IPS DF 4.7 (cell line): ENCODE measurements around the gene SLC5A11.
"Not testable (repeated sequence)": the region's sequence is repeated elsewhere in the genome, so short reads cannot be mapped to it uniquely, and the experiment has no call there.

Experiments used
- DNase-seq: peaks from one replicate; pipeline ENCODE4 v3.0.0-alpha.2; 2013; ENCODE audit warnings: low spot score; ENCODE audit errors: extremely low read depth

SLC5A11 gene

GRCh38 chr16:24845726-24846547, at the start of gene SLC5A11:
Gene SLC5A11 (plus strand): TSS chr16:24845963. CDS start chr16:24858644, 12,681 bp downstream.
- no peak for DNase-seq

DNA sequence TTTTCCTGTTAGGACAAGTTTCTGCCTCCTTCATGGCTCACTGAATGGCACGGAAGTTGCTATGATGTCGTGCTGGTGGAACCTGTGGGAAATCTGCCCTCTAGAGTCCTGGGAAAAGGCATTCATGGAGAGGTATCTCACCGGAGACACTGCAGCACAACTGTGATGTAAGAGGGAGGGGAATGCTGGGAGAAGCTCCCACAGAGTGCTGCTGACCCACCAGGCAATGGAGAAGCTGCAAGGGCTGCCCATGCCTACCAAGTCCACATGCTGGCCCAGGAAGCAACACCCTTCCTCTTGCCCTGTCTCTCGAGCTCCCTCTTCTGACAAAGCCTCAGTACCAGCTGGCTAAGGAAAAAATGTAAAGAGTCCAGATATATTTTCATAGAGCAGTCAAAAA, 45.2 kb upstream of the SLC5A11 start:
- DNase-seq = no peak

DNA sequence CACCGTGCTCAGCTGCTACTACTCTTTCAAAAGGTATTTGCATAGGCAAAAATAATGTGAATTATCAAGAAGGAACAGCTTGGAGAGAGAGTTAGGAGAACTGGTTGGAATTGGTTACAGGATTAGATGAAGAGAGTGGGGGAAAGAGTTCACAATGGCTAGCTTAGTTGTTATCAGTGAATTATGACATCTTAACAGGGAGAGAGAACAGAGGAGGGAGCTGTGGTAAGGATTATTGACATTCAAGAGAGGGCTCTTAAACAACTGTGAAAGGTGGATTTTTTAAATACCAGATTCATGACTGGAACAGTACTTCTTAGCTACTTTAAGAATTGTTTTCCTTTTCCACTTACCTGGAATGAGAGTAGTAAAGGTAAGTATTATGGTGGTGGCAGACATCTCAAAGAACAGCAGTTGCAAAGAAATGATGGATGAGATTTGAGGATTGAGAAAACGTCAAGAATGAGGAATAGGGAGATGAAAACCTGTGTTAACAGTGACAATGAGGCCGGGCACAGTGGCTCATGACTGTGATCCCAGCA, 43.9 kb upstream of the SLC5A11 start:
- no peak for DNase-seq

DNA sequence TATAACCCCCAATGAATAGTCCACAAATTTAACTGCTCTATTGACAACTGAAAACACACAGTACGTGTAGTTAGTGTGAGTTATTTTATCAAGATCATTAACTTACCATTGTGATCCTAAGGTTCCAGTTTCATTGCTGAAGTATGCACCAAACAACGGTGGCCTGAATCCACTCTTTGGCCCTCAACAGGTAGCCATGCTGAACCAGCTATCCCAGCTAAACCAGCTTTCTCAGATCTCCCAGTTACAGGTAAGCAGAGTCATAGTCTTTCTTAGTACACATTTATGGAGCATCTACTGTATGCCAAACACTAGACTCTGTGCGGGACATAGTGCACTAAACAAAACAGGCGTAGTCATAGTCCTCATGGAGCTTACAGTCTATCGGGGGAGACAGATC, 40.3 kb upstream of the SLC5A11 start:
- no peak for DNase-seq

GRCh38 chr16:24807301-24807700, 38.5 kb upstream of the SLC5A11 start:
- no peak for DNase-seq

- DNase-seq = no peak
These were observed 34.6 kb upstream of the SLC5A11 start for GRCh38 chr16:24810951-24811843.

DNA sequence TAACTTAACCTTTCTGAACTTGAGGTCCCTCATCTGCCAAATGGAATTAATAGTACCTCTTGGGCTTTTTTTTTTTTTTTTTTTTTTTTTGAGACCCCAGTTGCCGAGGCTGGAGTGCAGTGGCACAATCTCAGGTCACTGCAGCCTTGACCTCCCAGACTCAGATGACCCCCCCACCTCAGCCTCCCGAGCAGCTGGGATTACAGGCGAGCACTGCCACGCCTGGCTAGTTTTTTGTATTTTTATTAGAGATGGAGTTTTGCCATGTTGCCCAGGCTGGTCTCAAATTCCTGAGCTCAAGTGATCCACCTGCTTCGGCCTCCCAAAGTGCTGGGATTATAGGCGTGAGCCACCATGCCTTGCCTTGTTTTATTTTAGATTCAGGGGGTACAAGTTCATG, 33.0 kb upstream of the SLC5A11 start:
- DNase-seq = not testable (repeated sequence)

DNA sequence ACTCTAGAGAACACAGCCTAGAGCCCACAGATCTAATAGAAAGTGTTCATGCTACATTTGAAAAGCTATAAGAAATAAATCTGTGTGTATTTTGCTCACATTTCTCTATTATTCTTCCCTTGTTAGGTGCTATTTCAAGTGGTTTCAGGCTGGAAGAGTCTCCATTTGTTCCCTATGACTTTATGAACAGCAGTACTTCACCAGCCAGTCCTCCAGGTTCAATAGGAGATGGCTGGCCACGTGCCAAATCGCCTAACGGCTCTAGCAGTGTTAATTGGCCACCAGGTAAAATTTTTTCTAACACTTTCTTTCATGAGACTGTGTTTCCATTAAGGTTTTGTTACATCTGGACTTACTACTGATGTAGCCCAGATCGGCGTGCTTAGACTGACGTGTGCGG, 30.7 kb upstream of the SLC5A11 start:
- no peak for DNase-seq

DNA sequence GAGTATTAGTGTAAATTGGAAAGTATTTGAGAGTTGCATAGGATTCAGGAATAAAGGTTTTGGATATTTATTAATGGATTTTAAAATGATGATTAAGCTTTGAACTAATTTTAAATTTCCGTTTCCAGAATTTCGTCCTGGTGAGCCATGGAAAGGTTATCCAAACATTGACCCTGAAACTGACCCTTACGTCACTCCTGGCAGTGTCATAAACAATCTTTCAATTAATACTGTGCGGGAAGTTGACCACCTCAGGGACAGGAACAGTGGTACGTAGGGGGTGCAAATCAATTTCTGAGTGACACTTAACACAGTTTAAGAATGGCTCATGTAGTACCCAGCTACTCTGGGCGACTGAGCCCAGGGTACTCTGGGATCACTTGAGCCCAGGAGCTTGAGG, 29.1 kb upstream of the SLC5A11 start:
- DNase-seq = no peak

GRCh38 chr16:24819462-24820040, 26.2 kb upstream of the SLC5A11 start:
- no peak for DNase-seq

DNA sequence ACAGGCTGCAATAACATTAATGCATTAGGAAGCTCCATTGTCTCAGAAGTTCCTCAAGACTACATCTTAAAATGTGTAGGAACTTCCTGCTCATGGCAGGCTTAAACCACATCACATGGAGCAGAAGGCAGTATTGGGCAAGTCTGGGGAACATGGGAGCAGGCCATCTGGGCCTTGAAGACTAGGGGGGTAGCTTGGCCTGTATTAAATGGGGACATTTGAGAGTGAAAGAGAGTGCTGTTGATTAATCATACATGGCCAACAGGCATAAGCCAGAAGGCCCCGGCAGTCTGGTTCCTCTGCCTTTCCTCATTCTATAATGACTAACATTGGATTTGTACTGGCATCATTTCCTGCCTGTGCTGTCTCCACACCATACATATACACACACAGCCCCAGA, 25.2 kb upstream of the SLC5A11 start:
- no peak for DNase-seq

DNA sequence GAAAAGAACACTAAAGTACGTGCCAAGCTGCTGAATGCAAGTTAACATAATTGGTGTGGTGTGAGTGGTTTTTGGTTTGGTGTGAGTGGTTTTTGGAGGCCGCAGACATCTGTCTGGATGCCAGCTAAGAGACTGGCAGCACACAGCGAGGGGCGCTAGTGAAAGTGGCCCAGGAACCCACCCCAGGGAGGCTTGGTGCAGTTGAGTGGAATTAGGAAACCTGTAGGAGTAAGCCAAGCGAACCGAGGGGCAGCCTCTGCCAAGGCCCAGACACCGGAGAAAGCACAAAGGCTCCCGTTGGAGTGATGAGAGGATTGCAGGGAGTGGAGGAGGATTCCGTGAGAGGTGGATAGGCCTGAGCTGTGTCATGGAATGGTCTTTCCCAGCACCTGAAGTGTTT, 24.6 kb upstream of the SLC5A11 start:
- no peak for DNase-seq

DNA sequence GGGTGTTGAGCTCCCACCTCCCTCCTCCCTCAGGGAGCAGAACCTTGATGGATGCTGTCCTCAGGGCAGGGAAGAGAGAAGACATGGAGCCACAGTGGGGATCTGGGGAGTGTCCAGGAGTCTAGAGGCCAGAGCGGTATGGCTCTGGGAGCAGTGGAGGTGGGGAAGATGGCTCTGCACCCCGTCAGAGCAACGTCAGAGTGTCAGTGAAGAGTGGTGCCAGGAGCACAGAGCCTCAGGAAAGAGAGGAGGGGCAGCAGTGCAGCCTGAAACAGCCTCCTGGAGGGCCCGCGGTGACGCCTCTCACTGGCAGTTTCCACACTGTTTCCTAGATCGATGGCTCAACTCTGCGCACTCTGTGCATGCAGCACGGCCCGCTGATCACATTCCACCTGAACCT, 23.2 kb upstream of the SLC5A11 start:
- no peak for DNase-seq

- DNase-seq = no peak
These were observed 22.8 kb upstream of the SLC5A11 start for GRCh38 chr16:24822974-24823373.

DNA sequence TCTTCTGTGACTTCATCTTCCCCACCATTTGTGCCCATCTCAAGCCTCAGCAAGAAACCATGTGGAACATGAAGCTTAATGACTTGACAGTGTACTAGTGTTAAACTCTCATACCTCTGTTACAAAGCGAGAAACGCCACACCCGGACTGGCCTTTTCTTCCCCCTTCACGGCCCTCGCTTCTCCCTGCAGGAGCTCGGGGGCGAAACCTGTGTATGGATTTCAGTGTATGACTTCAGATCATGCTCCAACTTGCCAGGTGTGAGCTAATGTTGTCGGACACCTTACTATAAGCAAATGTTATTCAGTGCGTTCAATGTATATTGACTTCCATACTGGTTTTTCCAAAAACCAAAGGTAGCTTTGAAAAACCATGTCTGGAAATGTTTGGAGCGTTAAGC, 20.1 kb upstream of the SLC5A11 start:
- DNase-seq = no peak

GRCh38 chr16:24826096-24826690, 19.6 kb upstream of the SLC5A11 start:
- no peak for DNase-seq

- no peak for DNase-seq
These were observed 18.8 kb upstream of the SLC5A11 start for GRCh38 chr16:24826817-24827566.

GRCh38 chr16:24829153-24829552, 16.6 kb upstream of the SLC5A11 start:
- DNase-seq = no peak

DNA sequence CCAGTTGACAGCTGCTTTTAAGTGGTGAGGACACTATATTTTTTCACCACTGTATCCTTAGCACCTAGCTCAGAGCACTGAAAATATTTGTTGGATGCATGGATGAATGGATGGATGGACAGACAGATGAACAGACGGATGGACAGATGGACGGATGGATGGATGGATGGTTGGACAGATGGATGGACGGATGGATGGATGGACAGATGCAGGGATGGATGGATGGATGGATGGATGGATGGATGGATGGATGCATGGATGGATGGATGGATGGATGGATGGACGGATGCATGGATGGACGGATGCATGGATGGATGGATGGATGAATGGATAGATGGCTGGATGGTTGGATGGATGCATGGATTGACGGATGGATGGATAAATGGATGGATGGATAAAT, 12.4 kb upstream of the SLC5A11 start:
- DNase-seq = no peak

DNA sequence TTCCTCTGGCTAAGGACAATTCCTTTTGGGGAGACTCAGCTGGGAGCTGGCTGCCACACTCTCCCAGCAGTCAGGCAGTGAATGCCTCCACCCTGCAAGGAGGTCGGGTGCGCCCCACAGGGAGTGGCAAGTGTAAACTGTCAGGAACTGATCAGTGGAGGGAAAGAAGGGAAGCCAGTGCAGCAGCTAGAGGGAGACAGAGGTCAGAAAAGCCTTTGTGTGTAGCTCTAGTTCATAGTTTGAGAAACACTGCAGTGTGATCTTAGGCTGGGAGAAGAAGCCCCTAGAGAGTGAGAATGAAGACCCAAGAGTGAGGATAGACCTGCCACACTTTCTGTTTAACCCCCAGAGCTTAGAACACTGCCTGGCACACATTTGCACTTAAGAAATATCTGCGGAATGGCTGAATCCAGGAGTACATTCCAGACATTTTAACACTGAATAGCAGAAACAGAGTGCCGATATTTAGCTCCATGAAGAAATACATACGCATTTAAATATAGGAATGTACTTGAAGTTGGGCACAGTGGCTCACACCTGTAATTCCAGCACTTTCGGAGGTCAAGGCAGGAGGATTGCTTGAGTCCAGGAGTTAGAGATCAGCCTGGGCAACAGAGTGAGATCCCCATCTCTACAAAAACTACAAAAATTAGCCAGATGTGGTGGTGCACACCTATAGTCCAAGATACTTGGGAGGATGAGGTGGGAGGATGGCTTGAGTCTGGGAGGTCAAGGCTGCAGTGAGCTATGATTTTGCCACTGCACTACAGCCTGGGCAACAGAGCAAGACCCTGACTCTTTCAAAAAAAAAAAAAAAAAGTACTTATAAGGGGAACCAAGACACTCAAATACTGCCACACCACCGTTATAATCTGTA, 11.1 kb upstream of the SLC5A11 start:
- DNase-seq = peak; percentile 9
